KMS-11 (cell line): Measurements from ENCODE around the gene CMTM6.
"Not testable (repeated sequence)": the region's sequence is repeated elsewhere in the genome, so short reads cannot be mapped to it uniquely, and the experiment has no call there.

Experiments
- H2AFZ ChIP-seq: fragments of 200-600 bp; sonication (generic); 2 replicates; pipeline ENCODE4 v1.6.1; 2016; ENCODE audit warnings: antibody characterized with exemption, mixed run types, low read depth
- H3K27ac ChIP-seq: fragments of 200-600 bp; sonication (generic); 2 replicates; pipeline ENCODE4 v1.6.1; 2016; ENCODE audit warnings: mild to moderate bottlenecking, mixed run types
- H3K27me3 ChIP-seq: fragments of 200-600 bp; sonication (generic); 2 replicates; pipeline ENCODE4 v1.6.1; 2017; ENCODE audit warnings: mild to moderate bottlenecking, low read depth, mixed run types, moderate library complexity; ENCODE audit not compliant: insufficient read depth
- H3K36me3 ChIP-seq: fragments of 200-600 bp; sonication (generic); 2 replicates; pipeline ENCODE4 v1.6.1; 2017; ENCODE audit warnings: mild to moderate bottlenecking, mixed run types; ENCODE audit not compliant: insufficient read depth
- H3K4me1 ChIP-seq: fragments of 200-600 bp; sonication (generic); 2 replicates; pipeline ENCODE4 v1.6.1; 2016; ENCODE audit warnings: mild to moderate bottlenecking, low read depth, mixed run types; ENCODE audit not compliant: poor library complexity, severe bottlenecking
- H3K4me2 ChIP-seq: fragments of 200-600 bp; sonication (generic); 2 replicates; pipeline ENCODE4 v1.7.0; 2016; ENCODE audit warnings: mild to moderate bottlenecking, mixed run types
- H3K4me3 ChIP-seq: fragments of 200-600 bp; sonication (generic); IDR thresholded peaks from 2 replicates; pipeline ENCODE4 v1.6.1; 2017; ENCODE audit warnings: low read depth, low read length, mixed read lengths; ENCODE audit not compliant: insufficient read depth
- H3K79me2 ChIP-seq: fragments of 200-600 bp; sonication (generic); 2 replicates; pipeline ENCODE4 v1.6.1; 2016; ENCODE audit warnings: low read depth, mixed run types; ENCODE audit not compliant: insufficient read depth
- H3K9ac ChIP-seq: fragments of 200-600 bp; sonication (generic); 2 replicates; pipeline ENCODE4 v1.6.1; 2016; ENCODE audit warnings: mild to moderate bottlenecking, mixed run types
- H4K20me1 ChIP-seq: fragments of 200-600 bp; sonication (generic); 2 replicates; pipeline ENCODE4 v1.6.1; 2016; ENCODE audit warnings: mild to moderate bottlenecking, mixed run types; ENCODE audit not compliant: insufficient read depth
- CTCF ChIP-seq: fragments of 200-600 bp; sonication (generic); conservative IDR thresholded peaks from 2 replicates; pipeline ENCODE4 v1.6.1; 2017; ENCODE audit warnings: low read depth, mild to moderate bottlenecking, antibody characterized with exemption, low read length, moderate library complexity, mixed read lengths

Gene CMTM6

GRCh38 chr3:32531010-32531647, 28.5 kb upstream of the CMTM6 start:
- H3K4me1 ChIP-seq: no peaks in the 10 kb centered on the region

GRCh38 chr3:32525720-32526119, 23.1 kb upstream of the CMTM6 start:
- Histone ChIP-seq H3K27ac (no peak overlapping the region), H3K27me3 (no peaks in the 10 kb centered on the region), H3K9ac (no peak overlapping the region), H3K4me1 (no peaks in the 10 kb centered on the region), H3K4me2 (no peak overlapping the region), H3K4me3 (no peak overlapping the region), H2AFZ (no peak overlapping the region), H3K36me3 (no peaks in the 10 kb centered on the region), H3K79me2 (no peaks in the 10 kb centered on the region), H4K20me1 (no peaks in the 10 kb centered on the region)
- no peak for TF ChIP-seq CTCF

More at GRCh38 chr3:32531010-32531647, 28.5 kb upstream of the CMTM6 start:
- H3K4me2 ChIP-seq: no peak overlapping the region
- no peak overlapping the region for H2AFZ ChIP-seq
- no peaks in the 10 kb centered on the region for H3K79me2 ChIP-seq
- TF ChIP-seq CTCF: no peak
- no peak overlapping the region for H3K9ac ChIP-seq
- no peaks in the 10 kb centered on the region for H4K20me1 ChIP-seq
- no peaks in the 10 kb centered on the region for H3K36me3 ChIP-seq
- H3K27me3 ChIP-seq: no peaks in the 10 kb centered on the region
- H3K4me3 ChIP-seq: no peak overlapping the region
- H3K27ac ChIP-seq: no peak overlapping the region

GRCh38 chr3:32522682-32523081, 20.0 kb upstream of the CMTM6 start:
- H3K9ac ChIP-seq: no peak overlapping the region
- H2AFZ ChIP-seq: no peak overlapping the region
- H3K27ac ChIP-seq: no peak overlapping the region
- H3K27me3 ChIP-seq: no peaks in the 10 kb centered on the region
- TF ChIP-seq CTCF: no peak
- no peaks in the 10 kb centered on the region for H3K4me1 ChIP-seq
- H3K4me2 ChIP-seq: no peak overlapping the region
- H3K36me3 ChIP-seq: no peaks in the 10 kb centered on the region
- H3K79me2 ChIP-seq: no peaks in the 10 kb centered on the region
- no peaks in the 10 kb centered on the region for H4K20me1 ChIP-seq
- no peak overlapping the region for H3K4me3 ChIP-seq

- H3K4me3 ChIP-seq, H4K20me1 ChIP-seq, H3K27ac ChIP-seq, H3K4me2 ChIP-seq, H3K4me1 ChIP-seq, H3K9ac ChIP-seq, H3K27me3 ChIP-seq, H3K79me2 ChIP-seq, H3K36me3 ChIP-seq, H2AFZ ChIP-seq: not testable (repeated sequence)
These were observed 16.3 kb upstream of the CMTM6 start for GRCh38 chr3:32518921-32519320.

- H2AFZ ChIP-seq, H3K9ac ChIP-seq, H4K20me1 ChIP-seq, H3K27me3 ChIP-seq, H3K4me1 ChIP-seq, H3K36me3 ChIP-seq, H3K79me2 ChIP-seq, H3K4me2 ChIP-seq, H3K27ac ChIP-seq, H3K4me3 ChIP-seq: not testable (repeated sequence)
These were observed 14.1 kb upstream of the CMTM6 start for GRCh38 chr3:32516751-32517150.
